A549 (cell line): ENCODE measurements around the gene NOXA1.

Source experiments
- CBX8 ChIP-seq: fragments of 200-600 bp; sonication (generic); IDR thresholded peaks from 2 replicates; pipeline ENCODE4 v1.6.1; 2016
- CEBPB ChIP-seq, 2 experiments: fragments of >200 bp in 1 of 2; sonication (Bioruptor Twin) in 1 of 2; formaldehyde crosslinking in 1 of 2; IDR thresholded peaks; 2 replicates each; pipeline ENCODE4 v1.6.1; 2012 to 2016
- GATA3 ChIP-seq: IDR thresholded peaks from 2 replicates; pipeline ENCODE4 v1.6.1; 2012; ENCODE audit warnings: borderline replicate concordance
- HOXA7 ChIP-seq: fragments of 250-450 bp; sonication (Bioruptor Pico); IDR thresholded peaks from 2 replicates; pipeline ENCODE4 v1.5.0; 2020; ENCODE audit warnings: mild to moderate bottlenecking, moderate library complexity
- JUN ChIP-seq, 2 experiments: fragments of >200 bp; sonication (Bioruptor Twin); formaldehyde crosslinking; IDR thresholded peaks; 2 replicates in 1 of 2; 3 replicates in 1 of 2; pipeline ENCODE4 v1.6.1; 2016 to 2017
- NR3C1 ChIP-seq: fragments of >200 bp; sonication (Bioruptor Twin); formaldehyde crosslinking; IDR thresholded peaks from 3 replicates; pipeline ENCODE4 v1.6.1; 2017
- TF ChIP-seq, protein P1 (sequence below): IDR thresholded peaks from 2 replicates; pipeline ENCODE4 v1.6.1; 2012; ENCODE audit warnings: low read depth, borderline replicate concordance
- TF ChIP-seq, protein P2 (sequence below): fragments of >200 bp; sonication (Bioruptor Twin); formaldehyde crosslinking; IDR thresholded peaks from 3 replicates; pipeline ENCODE4 v1.5.1; 2016

DNA sequence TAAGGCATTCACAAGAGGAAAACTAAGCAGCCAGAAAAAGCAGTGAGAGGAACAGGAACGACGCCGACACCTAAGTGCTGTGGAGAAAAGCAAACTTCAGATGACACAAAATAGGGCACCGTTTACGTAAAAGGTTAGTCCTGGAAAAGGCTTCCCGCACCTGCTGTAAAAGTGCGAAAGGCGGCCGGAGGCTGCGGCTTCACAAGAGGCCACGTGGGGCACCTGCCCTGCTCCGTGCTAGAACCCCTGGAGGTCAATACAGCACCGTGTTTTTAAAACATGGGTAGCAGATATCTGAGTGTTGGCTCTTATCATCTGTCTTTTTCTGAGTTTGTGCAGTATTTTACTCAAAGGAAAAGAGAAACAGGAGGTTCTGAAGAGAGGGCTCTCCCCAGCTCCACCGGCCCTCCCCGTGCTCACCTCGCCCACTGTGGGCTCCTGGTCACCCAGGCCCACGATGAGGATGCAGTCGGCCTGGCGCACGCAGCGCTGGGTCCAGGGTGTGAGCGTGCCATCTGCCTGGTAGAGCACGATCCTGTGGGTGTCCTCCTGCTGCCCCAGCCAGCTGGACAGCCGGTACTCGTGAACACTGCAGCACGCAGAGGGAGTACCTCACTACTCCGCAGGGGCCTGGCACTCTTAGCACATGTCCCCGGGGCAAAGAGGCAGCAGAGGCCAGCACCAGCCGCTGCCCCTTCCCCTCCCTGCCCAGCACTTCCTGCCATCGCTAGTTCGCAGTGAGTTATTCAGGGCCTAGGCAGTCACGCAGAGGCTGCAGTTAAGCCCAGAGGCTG is 56.9 kb downstream of the NOXA1 start:
- TF ChIP-seq GATA3 (no peak), CEBPB (IDR thresholded peaks at IDR 0.05) (no peak), CBX8 (no peak), NR3C1 (no peak), JUN (IDR thresholded peaks at IDR 0.05) (no peak), HOXA7 (CRISPR knock-in tag) (no peak)
- TF ChIP-seq, protein P1, sequence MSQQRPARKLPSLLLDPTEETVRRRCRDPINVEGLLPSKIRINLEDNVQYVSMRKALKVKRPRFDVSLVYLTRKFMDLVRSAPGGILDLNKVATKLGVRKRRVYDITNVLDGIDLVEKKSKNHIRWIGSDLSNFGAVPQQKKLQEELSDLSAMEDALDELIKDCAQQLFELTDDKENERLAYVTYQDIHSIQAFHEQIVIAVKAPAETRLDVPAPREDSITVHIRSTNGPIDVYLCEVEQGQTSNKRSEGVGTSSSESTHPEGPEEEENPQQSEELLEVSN = no peak
- TF ChIP-seq, protein P2, sequence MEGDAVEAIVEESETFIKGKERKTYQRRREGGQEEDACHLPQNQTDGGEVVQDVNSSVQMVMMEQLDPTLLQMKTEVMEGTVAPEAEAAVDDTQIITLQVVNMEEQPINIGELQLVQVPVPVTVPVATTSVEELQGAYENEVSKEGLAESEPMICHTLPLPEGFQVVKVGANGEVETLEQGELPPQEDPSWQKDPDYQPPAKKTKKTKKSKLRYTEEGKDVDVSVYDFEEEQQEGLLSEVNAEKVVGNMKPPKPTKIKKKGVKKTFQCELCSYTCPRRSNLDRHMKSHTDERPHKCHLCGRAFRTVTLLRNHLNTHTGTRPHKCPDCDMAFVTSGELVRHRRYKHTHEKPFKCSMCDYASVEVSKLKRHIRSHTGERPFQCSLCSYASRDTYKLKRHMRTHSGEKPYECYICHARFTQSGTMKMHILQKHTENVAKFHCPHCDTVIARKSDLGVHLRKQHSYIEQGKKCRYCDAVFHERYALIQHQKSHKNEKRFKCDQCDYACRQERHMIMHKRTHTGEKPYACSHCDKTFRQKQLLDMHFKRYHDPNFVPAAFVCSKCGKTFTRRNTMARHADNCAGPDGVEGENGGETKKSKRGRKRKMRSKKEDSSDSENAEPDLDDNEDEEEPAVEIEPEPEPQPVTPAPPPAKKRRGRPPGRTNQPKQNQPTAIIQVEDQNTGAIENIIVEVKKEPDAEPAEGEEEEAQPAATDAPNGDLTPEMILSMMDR = no peak
